Measurements from ENCODE around the gene PSMA2.

GRCh38 chr7:42950417-42950816 is 18.4 kb upstream of the PSMA2 start:
- no peak for TF ChIP-seq POLR2A (IDR thresholded peaks at IDR 0.05)
- TF ChIP-seq CTCF (IDR thresholded peaks at IDR 0.05 in 4 of 5, conservative IDR thresholded peaks at IDR 0.05 in 1 of 5): no peak

Measured in gastrocnemius medialis (tissue), 4 donors.